Gastroesophageal sphincter (tissue), 3 donors: Measurements from ENCODE around the gene LGALSL.

Source experiments
- CTCF ChIP-seq, 4 experiments: fragments of 200-600 bp in 2 of 4; fragments of 450-650 bp in 2 of 4; sonication (generic) in 1 of 4; IDR thresholded peaks; one replicate each; pipeline ENCODE4 v1.5.1; 2017 to 2019; ENCODE audit warnings: antibody characterized with exemption in 4 of 4, mild to moderate bottlenecking in 2 of 4, moderate library complexity in 2 of 4
- EP300 ChIP-seq: sonication (generic); formaldehyde crosslinking; IDR thresholded peaks from one replicate; pipeline ENCODE4 v1.6.1; 2017; ENCODE audit warnings: antibody characterized with exemption, mild to moderate bottlenecking
- POLR2A ChIP-seq, 2 donors: fragments of 450-650 bp; IDR thresholded peaks; one replicate each; pipeline ENCODE4 v1.6.1; 2017; ENCODE audit warnings: antibody characterized with exemption in 2 of 2, mild to moderate bottlenecking in 2 of 2, moderate library complexity in 1 of 2
- POLR2AphosphoS5 ChIP-seq: sonication (generic); formaldehyde crosslinking; IDR thresholded peaks from one replicate; pipeline ENCODE4 v1.6.1; 2017; ENCODE audit warnings: antibody characterized with exemption

GRCh38 chr2:64470766-64471295 lies 16.9 kb downstream of the LGALSL start:
- TF ChIP-seq CTCF (IDR thresholded peaks at IDR 0.05) (no peak), POLR2AphosphoS5 (no peak), POLR2A (IDR thresholded peaks at IDR 0.05) (no peak), EP300 (no peak)
